HUES48 (cell line): Measurements from ENCODE around the gene TENT5C.

Source experiments
- H3K27ac ChIP-seq: one replicate; pipeline ENCODE4 v1.7.0; 2013; ENCODE audit warnings: low read depth, low read length, inconsistent platforms
- H3K27me3 ChIP-seq: 2 replicates; pipeline ENCODE4 v1.6.1; 2013; ENCODE audit warnings: mild to moderate bottlenecking, low read length; ENCODE audit not compliant: control insufficient read depth, insufficient read depth
- H3K36me3 ChIP-seq: 2 replicates; pipeline ENCODE4 v1.6.1; 2013; ENCODE audit warnings: low read length; ENCODE audit not compliant: control insufficient read depth, insufficient read depth
- H3K4me1 ChIP-seq: 2 replicates; pipeline ENCODE4 v1.6.1; 2013; ENCODE audit warnings: mild to moderate bottlenecking, low read length; ENCODE audit not compliant: control insufficient read depth, insufficient read depth
- H3K4me3 ChIP-seq: 2 replicates; pipeline ENCODE4 v1.5.1; 2013; ENCODE audit warnings: mild to moderate bottlenecking, low read depth, low read length
- H3K9ac ChIP-seq: 2 replicates; pipeline ENCODE4 v1.6.1; 2013; ENCODE audit warnings: mild to moderate bottlenecking, low read depth, low read length, moderate library complexity
- H3K9me3 ChIP-seq: 2 replicates; pipeline ENCODE4 v1.6.1; 2013; ENCODE audit warnings: low read length; ENCODE audit not compliant: control insufficient read depth, insufficient read depth

Gene TENT5C

DNA sequence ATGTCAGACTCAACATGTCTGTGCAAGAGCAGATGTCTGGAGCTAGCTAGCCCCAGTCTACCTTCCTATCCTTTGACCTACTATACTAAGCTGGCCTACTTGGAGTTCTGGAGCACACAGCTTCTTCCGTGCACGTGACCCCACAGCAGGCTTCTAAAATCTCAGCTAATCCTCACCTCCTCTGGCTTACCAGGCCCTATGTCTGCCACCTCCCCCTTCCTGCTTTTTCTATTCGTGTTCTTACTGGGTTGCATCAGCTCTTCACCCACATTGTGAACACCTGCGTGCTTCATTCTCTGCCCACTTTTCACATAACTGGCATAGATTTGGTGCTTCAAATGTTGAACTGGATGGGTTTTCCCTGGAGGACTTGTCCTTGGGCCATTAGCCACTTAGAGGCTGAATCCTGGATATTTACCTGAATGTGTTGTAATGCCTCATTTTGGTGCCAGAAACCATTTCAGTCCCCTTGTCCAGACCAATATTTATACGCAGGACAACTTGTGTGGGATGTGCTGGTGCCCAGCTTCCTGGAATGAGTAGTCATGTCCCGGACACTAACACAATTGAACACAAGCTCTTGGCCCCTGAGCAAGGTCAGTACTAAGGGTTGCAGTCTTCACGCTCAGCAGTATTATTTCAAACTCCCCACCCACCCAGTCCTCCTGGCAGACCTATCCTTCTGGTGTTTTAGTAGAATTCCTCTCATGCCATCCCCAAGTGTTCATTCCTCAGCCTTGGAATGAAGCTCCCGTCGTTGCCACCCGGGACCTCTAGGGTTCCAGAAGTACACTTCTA lies 24.0 kb downstream of the TENT5C start:
- Histone ChIP-seq H3K4me1 (peaks cover 22% of the 10 kb centered on the region), H3K27ac (no peak overlapping the region)

GRCh38 chr1:117630423-117630998 lies 24.7 kb downstream of the TENT5C start:
- Histone ChIP-seq H3K36me3 (no peaks in the 10 kb centered on the region), H3K9me3 (no peaks in the 10 kb centered on the region), H3K4me1 (peaks cover 22% of the 10 kb centered on the region), H3K4me3 (no peak overlapping the region), H3K27ac (no peak overlapping the region), H3K9ac (no peak overlapping the region), H3K27me3 (no peaks in the 10 kb centered on the region)

More for the DNA sequence above, 24.0 kb downstream of the TENT5C start:
- Histone ChIP-seq H3K9me3 (no peaks in the 10 kb centered on the region), H3K4me3 (no peak overlapping the region), H3K27me3 (no peaks in the 10 kb centered on the region), H3K9ac (no peak overlapping the region), H3K36me3 (no peaks in the 10 kb centered on the region)

- peaks cover 22% of the 10 kb centered on the region for H3K4me1 ChIP-seq
- no peaks in the 10 kb centered on the region for H3K9me3 ChIP-seq
- no peak overlapping the region for H3K27ac ChIP-seq
- H3K4me3 ChIP-seq, result no peak overlapping the region
- no peaks in the 10 kb centered on the region for H3K27me3 ChIP-seq
- H3K9ac ChIP-seq, result no peak overlapping the region
- H3K36me3 ChIP-seq, result no peaks in the 10 kb centered on the region
These were observed 25.7 kb downstream of the TENT5C start for GRCh38 chr1:117631359-117632160.

DNA sequence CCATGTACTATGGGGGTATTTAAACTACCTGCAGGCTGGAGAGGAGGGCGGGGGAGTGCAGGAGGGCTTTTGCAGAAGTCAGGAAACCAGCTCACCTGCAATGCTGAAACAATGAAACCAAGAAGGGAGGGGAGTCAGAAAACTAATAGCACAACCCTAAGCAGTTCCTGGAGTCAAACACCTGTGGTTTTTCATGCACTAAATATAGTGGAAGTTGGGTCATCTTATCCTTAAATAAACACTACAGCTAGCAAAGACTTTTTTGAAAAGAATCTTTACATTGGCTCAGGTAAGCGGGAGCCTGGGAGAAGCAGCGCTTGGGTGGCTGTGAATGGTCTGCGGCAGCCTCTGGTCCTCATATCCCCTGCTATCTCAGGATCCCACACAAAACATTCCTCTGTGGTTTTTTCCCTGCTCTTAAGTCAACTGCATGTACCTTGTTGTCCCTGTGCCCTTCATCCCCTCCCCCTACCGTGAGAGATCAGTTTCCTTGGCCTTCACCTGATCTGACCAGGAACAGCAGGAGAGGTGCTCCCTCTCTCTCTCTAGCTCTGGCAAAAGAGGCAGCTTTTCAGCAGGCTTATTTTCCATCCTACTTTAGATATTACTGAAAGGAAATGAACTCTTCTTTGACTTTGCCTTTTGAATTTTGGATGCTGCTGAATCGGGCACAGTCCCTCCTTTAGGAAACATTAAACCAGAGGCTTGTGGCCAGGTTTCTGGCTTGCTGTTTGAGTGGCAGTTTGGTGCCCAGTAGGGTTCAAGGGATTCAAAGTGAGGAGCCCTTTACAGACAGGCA lies 26.6 kb downstream of the TENT5C start:
- no peaks in the 10 kb centered on the region for H3K9me3 ChIP-seq
- no peak overlapping the region for H3K4me3 ChIP-seq
- H3K36me3 ChIP-seq, result no peaks in the 10 kb centered on the region
- no peaks in the 10 kb centered on the region for H3K27me3 ChIP-seq
- no peak overlapping the region for H3K27ac ChIP-seq
- peaks cover 22% of the 10 kb centered on the region for H3K4me1 ChIP-seq
- H3K9ac ChIP-seq, result no peak overlapping the region

DNA sequence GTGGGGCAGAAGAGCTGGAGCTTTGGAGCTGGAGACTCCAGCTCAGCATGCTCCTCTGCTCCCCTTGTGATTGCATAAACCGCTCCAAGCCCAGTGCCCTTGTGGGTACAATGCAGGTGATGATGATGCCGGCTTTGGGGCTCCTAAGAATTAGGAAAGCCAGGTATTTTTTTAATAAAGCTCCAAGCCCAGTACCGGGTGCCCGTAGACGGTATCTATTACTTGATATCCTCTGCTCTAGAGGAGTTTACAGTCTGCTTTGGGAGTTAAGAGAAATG lies 27.2 kb downstream of the TENT5C start:
- no peak overlapping the region for H3K9ac ChIP-seq
- H3K4me1 ChIP-seq, result peaks cover 22% of the 10 kb centered on the region
- H3K36me3 ChIP-seq, result no peaks in the 10 kb centered on the region
- H3K27ac ChIP-seq, result no peak overlapping the region
- H3K9me3 ChIP-seq, result no peaks in the 10 kb centered on the region
- H3K4me3 ChIP-seq, result no peak overlapping the region
- no peaks in the 10 kb centered on the region for H3K27me3 ChIP-seq

- Histone ChIP-seq H3K27me3 (no peaks in the 10 kb centered on the region), H3K9ac (no peak overlapping the region), H3K27ac (no peak overlapping the region), H3K36me3 (no peaks in the 10 kb centered on the region), H3K4me1 (peaks cover 22% of the 10 kb centered on the region), H3K4me3 (no peak overlapping the region), H3K9me3 (no peaks in the 10 kb centered on the region)
These were observed 27.6 kb downstream of the TENT5C start for GRCh38 chr1:117633423-117633822.

DNA sequence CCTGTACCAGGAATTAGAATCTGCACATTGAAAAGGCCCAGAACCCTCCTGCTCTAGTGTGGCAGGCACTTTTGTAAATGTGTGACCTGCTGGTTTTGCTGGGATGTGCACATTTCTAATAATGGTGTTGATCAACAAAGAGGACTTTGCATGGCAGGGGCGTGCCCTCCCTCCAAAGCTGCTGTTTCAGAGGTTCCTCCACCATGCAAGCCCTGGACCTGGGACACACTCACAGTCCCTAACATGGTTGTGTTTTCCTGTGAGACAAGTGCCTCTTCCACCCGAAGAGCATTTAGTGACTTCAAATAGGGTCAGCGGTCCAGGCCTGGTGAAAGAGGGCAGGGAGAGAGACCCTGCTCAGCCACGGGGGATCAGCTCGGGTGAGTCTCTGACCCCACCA lies 28.1 kb downstream of the TENT5C start:
- Histone ChIP-seq H3K9ac (no peak overlapping the region), H3K4me1 (peaks cover 22% of the 10 kb centered on the region), H3K36me3 (no peaks in the 10 kb centered on the region), H3K27ac (no peak overlapping the region), H3K27me3 (no peaks in the 10 kb centered on the region), H3K4me3 (no peak overlapping the region), H3K9me3 (no peaks in the 10 kb centered on the region)

GRCh38 chr1:117634631-117635030 lies 28.8 kb downstream of the TENT5C start:
- Histone ChIP-seq H3K27ac (no peak overlapping the region), H3K36me3 (no peaks in the 10 kb centered on the region), H3K27me3 (no peaks in the 10 kb centered on the region), H3K9ac (no peak overlapping the region), H3K4me1 (peaks cover 22% of the 10 kb centered on the region), H3K4me3 (no peak overlapping the region), H3K9me3 (no peaks in the 10 kb centered on the region)

GRCh38 chr1:117635805-117636204 lies 30.0 kb downstream of the TENT5C start:
- H3K27me3 ChIP-seq, result no peaks in the 10 kb centered on the region

GRCh38 chr1:117636637-117637425 lies 31.0 kb downstream of the TENT5C start:
- Histone ChIP-seq H3K36me3 (no peaks in the 10 kb centered on the region), H3K4me1 (peaks cover 17% of the 10 kb centered on the region), H3K4me3 (no peak overlapping the region), H3K9ac (no peak overlapping the region), H3K27me3 (no peaks in the 10 kb centered on the region), H3K27ac (no peak overlapping the region), H3K9me3 (no peaks in the 10 kb centered on the region)

More at GRCh38 chr1:117635805-117636204, 30.0 kb downstream of the TENT5C start:
- H3K36me3 ChIP-seq, result no peaks in the 10 kb centered on the region
- H3K27ac ChIP-seq, result no peak overlapping the region
- no peak overlapping the region for H3K9ac ChIP-seq
- peaks cover 22% of the 10 kb centered on the region for H3K4me1 ChIP-seq
- H3K9me3 ChIP-seq, result no peaks in the 10 kb centered on the region
- H3K4me3 ChIP-seq, result no peak overlapping the region
